Cardiac septum (tissue), 1 donor: ENCODE data around the gene TMEM271. TPM values are rescaled to one million over a fixed set of nuclear protein-coding genes. Genes with fewer than 3 reads are reported as not detected.
A peak's percentile ranks its signal among the peaks of the same experiment; 100 is the strongest.

Experiments used
- DNase-seq: peaks from one replicate; pipeline ENCODE4 v3.0.0-alpha.2; 2020; ENCODE audit warnings: low spot score
- intact Hi-C: fragments of 100-400 bp; cut with DNase I; formaldehyde crosslinking; loops from one replicate; pipeline ENCODE4 v1.14.0; 2022
- long read RNA-seq: library from polyadenylated mRNA; unstranded; transcript quantifications from one replicate; pipeline ENCODE4 v2.0.0, GENCODE V29; 2021
- total RNA-seq: library from RNA; stranded (reverse); fragmentation: NEBNext Ultra II Directional; extraction: Animal tissue kit (Norgen Biotek cat#: 25700); gene quantifications from one replicate; pipeline ENCODE4 v1.2.1, GENCODE V29; 2021
- donor health status: DM: no; HTN: no; CAD: no.

The TMEM271 gene
- not detected for total RNA-seq
- long read RNA-seq: 0 reads

GRCh38 chr4:576245-576821, at the start of gene TMEM271:
Gene TMEM271, minus strand, starts transcription at chr4:576295. Its CDS starts 233 bp downstream, at chr4:576062.
- DNase-seq: peak; percentile 31
- intact Hi-C loops: no loop called here

GRCh38 chr4:625631-626161, 49.6 kb upstream of the TMEM271 start:
- DNase-seq: peak; percentile 69
- intact Hi-C loops: no loop called here

GRCh38 chr4:624705-625590, 48.9 kb upstream of the TMEM271 start, which contains the start of gene PDE6B:
Gene PDE6B, plus strand, starts transcription at chr4:625573. Its CDS starts 54 bp downstream, at chr4:625627.
- intact Hi-C loops: no loop called here
- peak; percentile 43 for DNase-seq

- peak; percentile 70 for DNase-seq
Observed at GRCh38 chr4:623914-624566, 47.9 kb upstream of the TMEM271 start.

GRCh38 chr4:622996-623913, 47.2 kb upstream of the TMEM271 start:
- intact Hi-C loops: no loop called here

More at GRCh38 chr4:623914-624566, 47.9 kb upstream of the TMEM271 start:
- intact Hi-C loops: no loop called here

GRCh38 chr4:622071-622995, 46.2 kb upstream of the TMEM271 start:
- DNase-seq: peak; percentile 74
- intact Hi-C loops: no loop called here

More at GRCh38 chr4:622996-623913, 47.2 kb upstream of the TMEM271 start:
- DNase-seq: peak; percentile 68

GRCh38 chr4:621296-622070, 45.4 kb upstream of the TMEM271 start:
- peak; percentile 68 for DNase-seq
- intact Hi-C loops: no loop called here

- peak; percentile 38 for DNase-seq
- intact Hi-C loops: no loop called here
Observed at GRCh38 chr4:620851-621261, 44.8 kb upstream of the TMEM271 start.

- DNase-seq: peak; percentile 47
- intact Hi-C loops: no loop called here
Observed at GRCh38 chr4:620201-620600, 44.1 kb upstream of the TMEM271 start.

- peak; percentile 43 for DNase-seq
- intact Hi-C loops: no loop called here
Observed at GRCh38 chr4:617644-618641, 41.8 kb upstream of the TMEM271 start.

- intact Hi-C loops: no loop called here
- DNase-seq: peak; percentile 31
Observed at GRCh38 chr4:616911-617643, 41.0 kb upstream of the TMEM271 start.

GRCh38 chr4:616091-616490, 40.0 kb upstream of the TMEM271 start:
- no peak for DNase-seq
- intact Hi-C loops: no loop called here

GRCh38 chr4:613126-613525, 37.0 kb upstream of the TMEM271 start:
- intact Hi-C loops: no loop called here

GRCh38 chr4:612749-613125, 36.6 kb upstream of the TMEM271 start:
- DNase-seq: peak; percentile 59
- intact Hi-C loops: no loop called here

More at GRCh38 chr4:613126-613525, 37.0 kb upstream of the TMEM271 start:
- DNase-seq: peak; percentile 66

GRCh38 chr4:612052-612748, 36.1 kb upstream of the TMEM271 start:
- peak; percentile 47 for DNase-seq
- intact Hi-C loops: no loop called here
